22Rv1 (cell line): Measurements from ENCODE around the gene CTNND2.

ENCODE experiments used
- H3K27ac ChIP-seq: fragments of 450-650 bp; 2 replicates; pipeline ENCODE4 v1.5.1; 2017
- ZFX ChIP-seq: fragments of 450-650 bp; IDR thresholded peaks from 2 replicates; pipeline ENCODE4 v1.6.1; 2017; ENCODE audit warnings: antibody characterized with exemption, borderline replicate concordance
- TF ChIP-seq, protein P1 (sequence below): fragments of 450-650 bp; IDR thresholded peaks from 2 replicates; pipeline ENCODE4 v1.5.1; 2017; ENCODE audit warnings: mild to moderate bottlenecking

The CTNND2 gene

GRCh38 chr5:11902201-11902619, 2.0 kb downstream of the CTNND2 start:
- no peak for TF ChIP-seq ZFX
- TF ChIP-seq, protein P1, sequence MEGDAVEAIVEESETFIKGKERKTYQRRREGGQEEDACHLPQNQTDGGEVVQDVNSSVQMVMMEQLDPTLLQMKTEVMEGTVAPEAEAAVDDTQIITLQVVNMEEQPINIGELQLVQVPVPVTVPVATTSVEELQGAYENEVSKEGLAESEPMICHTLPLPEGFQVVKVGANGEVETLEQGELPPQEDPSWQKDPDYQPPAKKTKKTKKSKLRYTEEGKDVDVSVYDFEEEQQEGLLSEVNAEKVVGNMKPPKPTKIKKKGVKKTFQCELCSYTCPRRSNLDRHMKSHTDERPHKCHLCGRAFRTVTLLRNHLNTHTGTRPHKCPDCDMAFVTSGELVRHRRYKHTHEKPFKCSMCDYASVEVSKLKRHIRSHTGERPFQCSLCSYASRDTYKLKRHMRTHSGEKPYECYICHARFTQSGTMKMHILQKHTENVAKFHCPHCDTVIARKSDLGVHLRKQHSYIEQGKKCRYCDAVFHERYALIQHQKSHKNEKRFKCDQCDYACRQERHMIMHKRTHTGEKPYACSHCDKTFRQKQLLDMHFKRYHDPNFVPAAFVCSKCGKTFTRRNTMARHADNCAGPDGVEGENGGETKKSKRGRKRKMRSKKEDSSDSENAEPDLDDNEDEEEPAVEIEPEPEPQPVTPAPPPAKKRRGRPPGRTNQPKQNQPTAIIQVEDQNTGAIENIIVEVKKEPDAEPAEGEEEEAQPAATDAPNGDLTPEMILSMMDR, result no peak
- H3K27ac ChIP-seq, result no peak overlapping the region

DNA sequence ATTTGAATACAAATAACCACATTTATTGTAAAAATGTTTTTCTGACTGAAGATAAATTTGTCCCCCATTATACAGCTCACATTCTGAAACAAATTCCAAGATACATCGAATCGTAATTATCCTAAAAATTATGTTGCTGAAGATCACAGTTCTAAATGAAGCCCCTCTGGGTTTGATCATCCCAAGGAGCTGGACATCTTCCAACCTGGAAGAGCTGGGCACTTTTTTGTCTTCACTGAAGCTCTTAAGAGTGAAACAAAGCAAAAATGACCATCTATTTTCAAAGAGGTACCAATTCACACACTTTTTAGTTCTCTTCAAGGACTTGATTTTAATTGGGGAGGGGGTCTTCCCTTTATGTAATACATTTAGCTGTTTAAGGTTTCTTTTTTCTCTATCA, 5.5 kb downstream of the CTNND2 start:
- TF ChIP-seq, protein P1, result no peak
- no peak for TF ChIP-seq ZFX
- no peak overlapping the region for H3K27ac ChIP-seq

DNA sequence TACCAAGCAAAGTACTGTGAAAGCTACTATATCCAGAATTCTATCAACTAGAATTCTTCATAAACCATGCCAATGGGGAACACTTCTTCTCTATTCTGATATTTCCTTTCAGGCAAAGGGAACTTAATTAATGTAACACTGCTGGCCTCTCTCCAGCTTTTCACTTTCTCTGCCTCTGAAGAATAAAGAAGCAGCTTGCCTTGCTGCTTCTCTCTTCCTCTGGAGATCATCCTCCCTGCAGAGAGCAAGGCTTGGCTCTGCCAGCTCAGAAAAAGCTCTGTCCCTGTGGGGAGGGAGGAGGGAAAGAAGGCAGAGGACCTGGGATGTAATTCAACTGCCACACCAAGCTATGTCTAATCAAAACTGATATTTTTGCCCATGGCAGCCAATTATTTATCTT, 6.5 kb downstream of the CTNND2 start:
- H3K27ac ChIP-seq, result no peak overlapping the region
- TF ChIP-seq ZFX, result no peak
- TF ChIP-seq, protein P1, result no peak

- no peak overlapping the region for H3K27ac ChIP-seq
- TF ChIP-seq, protein P1, result no peak
- TF ChIP-seq ZFX, result no peak
Measured at GRCh38 chr5:11894992-11895391, 9.3 kb downstream of the CTNND2 start.

DNA sequence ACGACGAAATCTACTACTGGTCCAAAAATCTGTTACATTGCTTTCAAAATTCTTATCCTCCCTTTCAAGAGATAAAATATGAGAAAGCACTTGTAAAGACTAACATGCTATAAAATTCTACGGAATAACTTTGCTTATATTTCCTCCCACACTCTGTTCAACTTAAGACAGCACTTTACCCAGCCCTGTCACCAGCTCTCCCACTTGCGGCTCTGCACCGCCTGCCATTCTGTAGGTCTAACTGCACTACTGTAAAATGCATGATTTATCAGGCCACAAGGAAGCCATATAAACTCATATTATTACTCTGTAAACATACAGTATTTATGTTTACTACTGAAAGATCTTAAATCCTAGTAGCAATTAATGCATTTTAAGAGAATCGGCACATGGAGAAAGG, 11.4 kb downstream of the CTNND2 start:
- TF ChIP-seq ZFX, result no peak
- TF ChIP-seq, protein P1, result no peak
- no peak overlapping the region for H3K27ac ChIP-seq

DNA sequence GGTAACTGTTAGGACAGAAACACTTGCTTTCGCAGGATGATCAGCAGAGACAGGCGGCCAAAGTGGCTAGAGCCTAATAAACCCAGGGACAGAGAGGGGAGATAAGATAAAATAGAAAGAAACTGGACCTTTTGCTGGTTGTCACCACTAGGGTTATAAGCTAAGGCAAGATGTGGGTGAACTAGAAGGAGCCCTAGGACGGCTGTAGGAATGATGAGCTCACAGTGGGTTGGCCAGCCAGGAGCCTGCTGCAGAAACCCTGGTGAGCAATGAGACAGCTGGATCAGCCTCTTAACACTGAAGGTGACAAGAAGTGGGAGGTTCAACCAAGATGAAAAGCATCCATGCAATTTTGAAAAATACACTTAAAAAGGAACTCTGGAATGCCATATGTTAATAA, 13.5 kb downstream of the CTNND2 start:
- no peak for TF ChIP-seq ZFX
- TF ChIP-seq, protein P1, result no peak
- H3K27ac ChIP-seq, result no peak overlapping the region

DNA sequence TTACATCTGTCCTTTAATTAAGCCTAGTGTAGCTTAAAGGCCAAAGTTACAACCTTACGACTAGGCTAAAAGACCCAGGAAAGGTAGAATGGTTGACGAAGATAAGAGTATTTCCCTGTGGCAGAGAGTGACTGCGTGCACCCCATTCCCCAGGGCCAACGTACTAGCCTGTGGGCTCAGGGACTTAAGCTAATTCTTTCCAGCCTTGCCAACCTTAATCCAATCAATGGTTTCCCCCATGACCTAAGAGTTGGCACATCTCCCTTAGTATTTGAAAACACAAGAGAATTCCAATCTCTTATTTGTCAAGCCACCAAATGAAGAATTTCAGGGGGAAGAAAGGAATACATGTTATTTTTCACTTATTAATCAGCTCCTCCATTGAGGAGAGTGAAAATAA, 16.0 kb downstream of the CTNND2 start:
- H3K27ac ChIP-seq, result no peak overlapping the region
- TF ChIP-seq, protein P1, result no peak
- TF ChIP-seq ZFX, result no peak
